GM12892 (cell line): ENCODE measurements around the gene WDR4.

Experiments
- POLR2A ChIP-seq: IDR thresholded peaks from 2 replicates; pipeline ENCODE4 v1.6.1; 2011; ENCODE audit warnings: low read depth, low read length, control low read depth
- POLR2AphosphoS5 ChIP-seq: IDR thresholded peaks from 2 replicates; pipeline ENCODE4 v1.6.1; 2011; ENCODE audit warnings: low read depth, low read length, control low read depth

GRCh38 chr21:42865776-42866160 is 13.6 kb downstream of the WDR4 start:
- TF ChIP-seq POLR2A: no peak
- TF ChIP-seq POLR2AphosphoS5: no peak
